ENCODE results near the gene EIPR1.
"Not testable (repeated sequence)": the region's sequence is repeated elsewhere in the genome, so short reads cannot be mapped to it uniquely, and the experiment has no call there.

- not testable (repeated sequence) for TF ChIP-seq POLR2A, CTCF (IDR thresholded peaks at IDR 0.05)
These were observed 196.8 kb downstream of the EIPR1 start for GRCh38 chr2:3180909-3181221.
